Urinary bladder (tissue), 4 donors: ENCODE data around the gene ANGEL1. TPM values are rescaled to one million over a fixed set of nuclear protein-coding genes. Genes with fewer than 3 reads are reported as not detected.

Source experiments
- DNase-seq: peaks from one replicate; pipeline ENCODE4 v3.0.0-alpha.2; 2015; ENCODE audit errors: extremely low spot score
- H3K27ac ChIP-seq: one replicate; pipeline ENCODE4 v1.5.1; 2013; ENCODE audit warnings: low read depth, mild to moderate bottlenecking, moderate library complexity
- H3K36me3 ChIP-seq: one replicate; pipeline ENCODE4 v1.6.1; 2013; ENCODE audit warnings: mild to moderate bottlenecking, moderate library complexity; ENCODE audit not compliant: insufficient read depth
- H3K4me1 ChIP-seq: one replicate; pipeline ENCODE4 v1.6.1; 2013; ENCODE audit warnings: mild to moderate bottlenecking, moderate library complexity; ENCODE audit not compliant: insufficient read depth
- H3K4me3 ChIP-seq: one replicate; pipeline ENCODE4 v1.5.1; 2013; ENCODE audit warnings: low read depth, low read length
- WGBS: extraction: QIAGEN DNeasy Blood & Tissue Kit; methylation state at CpG from one replicate; pipeline ENCODE4 v1.1.7; 2013; 5-methylcytosine and 5-hydroxymethylcytosine counted together
- polyA plus RNA-seq: library from polyadenylated mRNA; stranded (reverse); fragments of 200-250 nt; gene quantifications from one replicate; pipeline ENCODE4 v1.2.3, GENCODE V29; 2013
- total RNA-seq: library from RNA; depleted of rRNA; stranded (reverse); fragments of >200 nt; gene quantifications from one replicate; pipeline ENCODE4 v1.2.3, GENCODE V29; 2014
- donor health status: healthy with polysubstance abuse.
- donor health status: healthy.

ANGEL1 gene
- total and polyA plus RNA-seq, 2 donors: 10.7 to 11.9 TPM

GRCh38 chr14:76759589-76759988 lies 53.1 kb downstream of the ANGEL1 start:
- Histone ChIP-seq H3K4me1 (no peaks in the 10 kb centered on the region), H3K4me3 (no peak overlapping the region), H3K27ac (no peak overlapping the region), H3K36me3 (no peaks in the 10 kb centered on the region)
- no peak for DNase-seq
- WGBS: 87% methylated on average over 4 of the region's 4 CpGs

GRCh38 chr14:76756371-76756750 lies 56.3 kb downstream of the ANGEL1 start:
- 72% methylated on average over 6 of the region's 6 CpGs for WGBS
- H3K4me3 ChIP-seq: no peak overlapping the region
- no peaks in the 10 kb centered on the region for H3K36me3 ChIP-seq
- no peaks in the 10 kb centered on the region for H3K4me1 ChIP-seq
- DNase-seq: no peak
- no peak overlapping the region for H3K27ac ChIP-seq

- Histone ChIP-seq H3K36me3 (no peaks in the 10 kb centered on the region), H3K4me3 (no peak overlapping the region), H3K27ac (no peak overlapping the region), H3K4me1 (no peaks in the 10 kb centered on the region)
- DNase-seq: no peak
- WGBS: 75% methylated on average over 9 of the region's 9 CpGs
Observed at GRCh38 chr14:76755610-76756370, 56.9 kb downstream of the ANGEL1 start.

GRCh38 chr14:76754586-76754985 lies 58.1 kb downstream of the ANGEL1 start:
- no peaks in the 10 kb centered on the region for H3K36me3 ChIP-seq
- no peak overlapping the region for H3K4me3 ChIP-seq
- 86% methylated on average over 7 of the region's 7 CpGs for WGBS
- no peaks in the 10 kb centered on the region for H3K4me1 ChIP-seq
- no peak overlapping the region for H3K27ac ChIP-seq
- DNase-seq: no peak

- no peak overlapping the region for H3K4me3 ChIP-seq
- H3K36me3 ChIP-seq: no peaks in the 10 kb centered on the region
- H3K4me1 ChIP-seq: no peaks in the 10 kb centered on the region
- H3K27ac ChIP-seq: no peak overlapping the region
- no peak for DNase-seq
- 79% methylated on average over 7 of the region's 7 CpGs for WGBS
Observed at GRCh38 chr14:76753541-76754198, 59.0 kb downstream of the ANGEL1 start.

- Histone ChIP-seq H3K36me3 (no peaks in the 10 kb centered on the region), H3K27ac (no peak overlapping the region), H3K4me1 (no peaks in the 10 kb centered on the region), H3K4me3 (no peak overlapping the region)
- 68% methylated on average over 6 of the region's 6 CpGs for WGBS
- no peak for DNase-seq
Observed at GRCh38 chr14:76752744-76753143, 59.9 kb downstream of the ANGEL1 start.

GRCh38 chr14:76742966-76743365 lies 69.7 kb downstream of the ANGEL1 start:
- Histone ChIP-seq H3K36me3 (no peaks in the 10 kb centered on the region), H3K27ac (no peak overlapping the region), H3K4me1 (no peaks in the 10 kb centered on the region), H3K4me3 (no peak overlapping the region)
- no peak for DNase-seq
- WGBS: 87% methylated on average over 7 of the region's 7 CpGs

- Histone ChIP-seq H3K4me3 (no peak overlapping the region), H3K27ac (no peak overlapping the region), H3K4me1 (no peaks in the 10 kb centered on the region), H3K36me3 (no peaks in the 10 kb centered on the region)
- WGBS: 88% methylated on average over 6 of the region's 6 CpGs
- DNase-seq: no peak
Observed at GRCh38 chr14:76742185-76742584, 70.5 kb downstream of the ANGEL1 start.

GRCh38 chr14:76741074-76741473 lies 71.6 kb downstream of the ANGEL1 start:
- no peaks in the 10 kb centered on the region for H3K4me1 ChIP-seq
- no peak overlapping the region for H3K27ac ChIP-seq
- H3K36me3 ChIP-seq: no peaks in the 10 kb centered on the region
- WGBS: 94% methylated on average over 1 of the region's 1 CpG
- H3K4me3 ChIP-seq: no peak overlapping the region
- DNase-seq: no peak

Other genes with a start within 250 kb of the ANGEL1 start
- 17.3 TPM for gene VASH1, start 51.4 kb downstream of the ANGEL1 start, total RNA-seq
- gene VASH1, start 51.4 kb downstream of the ANGEL1 start, polyA plus RNA-seq: 14.4 TPM
- gene LRRC74A, start 13.5 kb upstream of the ANGEL1 start, total RNA-seq: not detected
- gene LRRC74A, start 13.5 kb upstream of the ANGEL1 start, polyA plus RNA-seq: not detected
- gene IRF2BPL, start 215.8 kb upstream of the ANGEL1 start, total RNA-seq: 26.4 TPM
- 65.3 TPM for gene IRF2BPL, start 215.8 kb upstream of the ANGEL1 start, polyA plus RNA-seq